ENCODE results near the gene ZNHIT1.
A peak's percentile ranks its signal among the peaks of the same experiment; 100 is the strongest.

Gene ZNHIT1

GRCh38 chr7:101217388-101218235 is at the start of gene ZNHIT1, which contains the start of gene PLOD3:
TSS of gene ZNHIT1 (plus strand) at chr7:101218165. CDS start at chr7:101218196, 31 bp downstream.
TSS of gene PLOD3 (minus strand) at chr7:101217581. CDS start at chr7:101217274, 307 bp downstream.
- peak; percentile 21 for FAIRE-seq

- no peak for FAIRE-seq
Measured at GRCh38 chr7:101168412-101169049, 49.4 kb upstream of the ZNHIT1 start.

- no peak for FAIRE-seq
Measured at GRCh38 chr7:101169110-101169837, 48.7 kb upstream of the ZNHIT1 start.

- FAIRE-seq = no peak
Measured at GRCh38 chr7:101169838-101170551, 48.0 kb upstream of the ZNHIT1 start.

- no peak for FAIRE-seq
Measured at GRCh38 chr7:101170617-101171441, 47.1 kb upstream of the ZNHIT1 start.

- no peak for FAIRE-seq
Measured at GRCh38 chr7:101171442-101171837, 46.5 kb upstream of the ZNHIT1 start.

GRCh38 chr7:101172005-101172853 is 45.7 kb upstream of the ZNHIT1 start:
- no peak for FAIRE-seq

- no peak for FAIRE-seq
Measured at GRCh38 chr7:101172854-101173751, 44.9 kb upstream of the ZNHIT1 start.

GRCh38 chr7:101173752-101174244 is 44.2 kb upstream of the ZNHIT1 start:
- FAIRE-seq = no peak

GRCh38 chr7:101174322-101174854 is 43.6 kb upstream of the ZNHIT1 start:
- FAIRE-seq = no peak

- FAIRE-seq = no peak
Measured at GRCh38 chr7:101175664-101176063, 42.3 kb upstream of the ZNHIT1 start.

- no peak for FAIRE-seq
Measured at GRCh38 chr7:101177644-101178043, 40.3 kb upstream of the ZNHIT1 start.

- no peak for FAIRE-seq
Measured at GRCh38 chr7:101179117-101179516, 38.8 kb upstream of the ZNHIT1 start.

- no peak for FAIRE-seq
Measured at GRCh38 chr7:101179713-101180112, 38.3 kb upstream of the ZNHIT1 start.

GRCh38 chr7:101180130-101180755 is 37.7 kb upstream of the ZNHIT1 start, which contains the start of gene NAT16:
TSS of gene NAT16 (minus strand) at chr7:101180293. CDS start at chr7:101174807, 5,486 bp downstream.
- FAIRE-seq = no peak

GRCh38 chr7:101185258-101185839 is 32.6 kb upstream of the ZNHIT1 start:
- no peak for FAIRE-seq

GRCh38 chr7:101186194-101186593 is 31.8 kb upstream of the ZNHIT1 start:
- no peak for FAIRE-seq

- FAIRE-seq = no peak
Measured at GRCh38 chr7:101186844-101187428, 31.0 kb upstream of the ZNHIT1 start.
